Measurements from ENCODE around the gene ZNF562.
"Not testable (repeated sequence)": the region's sequence is repeated elsewhere in the genome, so short reads cannot be mapped to it uniquely, and the experiment has no call there.

The ZNF562 gene

DNA sequence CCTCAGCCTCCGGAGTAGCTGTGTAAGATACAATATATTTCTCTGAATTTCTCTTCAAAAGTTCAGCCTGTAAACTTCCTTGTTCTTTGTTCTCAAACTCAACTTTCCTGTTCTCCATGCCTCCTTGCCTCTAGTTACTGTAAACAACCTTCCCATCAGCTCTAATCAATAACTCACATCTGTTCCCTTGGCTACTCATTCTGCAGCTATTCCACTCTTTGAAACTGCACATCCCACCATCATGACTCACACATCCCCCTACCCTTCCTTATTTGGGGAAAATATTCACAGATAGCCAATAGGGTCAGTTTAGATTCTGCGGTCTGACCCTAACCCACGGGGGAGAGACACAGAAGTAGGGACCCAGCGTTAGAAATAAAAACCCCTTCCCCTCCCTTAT, 2.0 kb downstream of the ZNF562 start:
- H3K4me3 ChIP-seq (ENCODE audit: low read depth, low read length), result no peak overlapping the region
- POLR2A ChIA-PET, result no interaction called here
- no peak for DNase-seq (ENCODE audit: low read depth, low spot score)
- TF ChIP-seq, protein P1, sequence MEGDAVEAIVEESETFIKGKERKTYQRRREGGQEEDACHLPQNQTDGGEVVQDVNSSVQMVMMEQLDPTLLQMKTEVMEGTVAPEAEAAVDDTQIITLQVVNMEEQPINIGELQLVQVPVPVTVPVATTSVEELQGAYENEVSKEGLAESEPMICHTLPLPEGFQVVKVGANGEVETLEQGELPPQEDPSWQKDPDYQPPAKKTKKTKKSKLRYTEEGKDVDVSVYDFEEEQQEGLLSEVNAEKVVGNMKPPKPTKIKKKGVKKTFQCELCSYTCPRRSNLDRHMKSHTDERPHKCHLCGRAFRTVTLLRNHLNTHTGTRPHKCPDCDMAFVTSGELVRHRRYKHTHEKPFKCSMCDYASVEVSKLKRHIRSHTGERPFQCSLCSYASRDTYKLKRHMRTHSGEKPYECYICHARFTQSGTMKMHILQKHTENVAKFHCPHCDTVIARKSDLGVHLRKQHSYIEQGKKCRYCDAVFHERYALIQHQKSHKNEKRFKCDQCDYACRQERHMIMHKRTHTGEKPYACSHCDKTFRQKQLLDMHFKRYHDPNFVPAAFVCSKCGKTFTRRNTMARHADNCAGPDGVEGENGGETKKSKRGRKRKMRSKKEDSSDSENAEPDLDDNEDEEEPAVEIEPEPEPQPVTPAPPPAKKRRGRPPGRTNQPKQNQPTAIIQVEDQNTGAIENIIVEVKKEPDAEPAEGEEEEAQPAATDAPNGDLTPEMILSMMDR (IDR thresholded peaks at IDR 0.05; ENCODE audit: insufficient read depth, low read length, missing control alignments), result no peak
- CTCF ChIA-PET, result no interaction called here

DNA sequence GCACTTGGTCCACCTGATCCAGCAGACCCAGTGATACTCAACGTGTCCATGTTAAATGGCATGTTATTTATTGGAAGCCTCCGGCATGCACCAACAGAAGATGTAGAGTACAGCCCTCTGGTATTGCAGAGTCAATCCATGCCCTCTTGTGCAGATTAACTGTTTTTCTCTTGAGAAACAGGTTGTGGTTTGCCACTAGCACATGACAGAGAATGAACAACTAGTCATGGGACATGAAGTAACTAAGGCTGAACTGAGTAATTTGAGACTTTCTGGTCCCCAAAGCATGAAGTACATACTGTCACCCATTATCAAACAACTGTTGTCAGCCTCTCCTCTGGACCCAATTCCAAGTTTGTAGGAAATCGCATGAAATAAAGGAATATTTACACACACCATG, 3.2 kb downstream of the ZNF562 start:
- H3K4me3 ChIP-seq (ENCODE audit: low read depth, low read length), result no peak overlapping the region
- CTCF ChIA-PET, result no interaction called here
- TF ChIP-seq, protein P1 (IDR thresholded peaks at IDR 0.05; ENCODE audit: insufficient read depth, low read length, missing control alignments), result no peak
- DNase-seq (ENCODE audit: low read depth, low spot score), result no peak
- POLR2A ChIA-PET, result no interaction called here

DNA sequence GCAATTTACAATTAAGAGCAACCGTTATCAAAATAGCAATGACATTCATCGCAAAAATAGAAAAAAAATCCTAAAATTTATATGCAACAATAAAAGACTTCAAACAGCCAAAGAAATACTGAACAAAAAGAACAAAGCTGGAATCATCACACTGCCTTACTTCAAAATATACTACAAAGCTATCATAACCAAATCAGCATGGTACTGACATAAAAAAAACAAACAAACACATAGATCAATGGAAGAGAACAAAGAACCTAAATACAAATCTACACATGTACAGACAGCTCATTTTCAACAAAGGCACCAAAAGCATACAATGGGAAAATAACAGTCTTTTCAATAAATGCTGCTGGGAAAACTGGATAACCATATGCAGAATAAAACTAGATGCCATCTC, 6.4 kb downstream of the ZNF562 start:
- ChIA-PET CTCF (interaction anchor here (0.9 kb wide), 1 partner anchor 34 kb away, joined by 4 read pairs; no protein-coding TSS in a partner anchor), POLR2A (no interaction called here)
- TF ChIP-seq, protein P1 (IDR thresholded peaks at IDR 0.05; ENCODE audit: insufficient read depth, low read length, missing control alignments), result no peak

DNA sequence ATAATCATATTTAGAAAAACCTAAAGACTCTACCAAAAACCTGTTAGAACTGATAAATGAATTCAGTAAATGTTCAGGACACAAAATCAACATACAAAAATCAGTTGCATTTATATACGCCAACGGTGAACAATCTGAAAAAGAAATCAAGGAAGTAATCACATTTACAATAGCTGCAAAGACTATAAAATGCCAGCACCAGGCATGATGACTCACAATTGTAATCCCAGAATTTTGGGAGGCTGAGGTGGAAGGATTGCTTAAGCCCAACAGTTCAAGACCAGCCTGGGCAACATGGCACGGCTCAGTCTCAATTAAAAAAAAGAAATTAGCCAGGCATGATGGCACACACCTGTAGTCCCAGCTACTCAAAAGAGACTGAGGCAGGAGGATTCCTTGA, 7.0 kb downstream of the ZNF562 start:
- ChIA-PET POLR2A (interaction anchor here (0.7 kb wide), 1 partner anchor 1315 kb away, joined by 3 read pairs; no protein-coding TSS in a partner anchor), CTCF (no interaction called here)
- no peak overlapping the region for H3K4me3 ChIP-seq (ENCODE audit: low read depth, low read length)
- TF ChIP-seq, protein P1 (IDR thresholded peaks at IDR 0.05; ENCODE audit: insufficient read depth, low read length, missing control alignments), result no peak
- DNase-seq (ENCODE audit: low read depth, low spot score), result no peak

More for the DNA sequence above, 6.4 kb downstream of the ZNF562 start:
- DNase-seq (ENCODE audit: low read depth, low spot score), result no peak
- H3K4me3 ChIP-seq (ENCODE audit: low read depth, low read length), result no peak overlapping the region

DNA sequence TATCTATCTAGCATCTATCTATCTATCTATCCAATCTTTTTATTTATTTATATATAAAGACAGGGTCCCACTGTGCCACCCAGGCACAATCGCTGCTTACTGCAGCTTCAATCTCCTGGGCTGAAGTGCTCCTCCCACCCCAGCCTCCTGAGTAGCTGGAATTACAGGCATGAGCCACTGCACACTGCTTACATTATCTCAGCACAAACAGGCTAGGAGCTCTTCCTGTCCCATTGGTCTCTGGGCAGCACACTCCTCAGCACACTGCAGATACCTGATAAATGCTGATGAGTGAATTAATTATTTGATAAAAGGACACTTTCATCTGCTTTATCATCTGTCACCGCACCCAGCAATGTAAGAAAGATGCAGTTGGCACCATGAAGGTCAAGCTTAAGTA, 16.1 kb downstream of the ZNF562 start:
- POLR2A ChIA-PET, result no interaction called here
- TF ChIP-seq, protein P1 (IDR thresholded peaks at IDR 0.05; ENCODE audit: insufficient read depth, low read length, missing control alignments), result no peak
- DNase-seq (ENCODE audit: low read depth, low spot score), result no peak
- no peak overlapping the region for H3K4me3 ChIP-seq (ENCODE audit: low read depth, low read length)
- CTCF ChIA-PET, result interaction anchor here (1.3 kb wide), 1 partner anchor 33 kb away, joined by 4 read pairs; no protein-coding TSS in a partner anchor

DNA sequence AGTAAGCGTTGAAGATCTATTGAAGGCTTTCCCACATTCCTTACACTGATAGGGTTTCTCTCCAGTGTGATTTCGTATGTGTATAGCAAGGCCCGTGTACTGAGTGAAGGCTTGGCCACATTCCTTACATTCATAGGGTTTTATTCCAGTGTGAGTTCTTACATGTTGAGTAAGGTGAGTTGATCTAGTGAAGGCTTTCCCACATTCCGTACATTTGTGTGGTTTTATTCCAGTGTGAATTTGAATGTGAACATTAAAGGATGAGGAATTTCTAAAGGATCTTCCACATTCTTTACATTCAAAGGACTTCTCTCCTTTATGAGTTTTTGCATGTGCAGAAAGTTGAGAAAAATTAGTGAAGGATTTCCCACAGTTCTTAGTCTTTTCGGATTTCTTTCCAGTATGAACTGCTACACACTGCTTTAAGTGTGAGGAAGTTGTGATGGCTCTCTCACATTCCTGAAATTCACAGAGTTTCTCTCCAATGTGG, 21.8 kb downstream of the ZNF562 start:
- POLR2A ChIA-PET; H3K4me3 ChIP-seq (ENCODE audit: low read depth, low read length); CTCF ChIA-PET: not testable (repeated sequence)

DNA sequence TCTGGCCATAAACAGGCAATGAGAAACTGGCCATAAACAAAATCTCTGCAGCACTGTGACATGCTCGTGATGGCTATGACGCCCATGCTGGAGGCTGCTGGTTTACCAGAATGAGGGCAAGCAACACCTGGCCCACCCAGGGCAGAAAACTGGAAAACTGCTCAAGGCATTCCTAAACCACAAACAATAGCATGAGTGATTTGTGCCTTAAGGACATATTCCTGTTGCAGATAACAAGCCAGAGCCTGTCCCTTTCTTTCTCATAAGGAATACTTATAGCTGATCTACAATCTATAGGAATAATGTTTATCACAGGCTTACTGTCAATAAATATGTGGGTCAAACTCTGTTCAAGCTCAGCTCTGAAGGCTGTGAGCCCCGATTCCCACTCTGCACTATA, 23.4 kb downstream of the ZNF562 start:
- CTCF ChIA-PET, result interaction anchor here (1.1 kb wide), 1 partner anchor 26 kb away, joined by 5 read pairs; no protein-coding TSS in a partner anchor
- POLR2A ChIA-PET; H3K4me3 ChIP-seq (ENCODE audit: low read depth, low read length); DNase-seq (ENCODE audit: low read depth, low spot score): not testable (repeated sequence)

More for the DNA sequence above, 21.8 kb downstream of the ZNF562 start:
- DNase-seq (ENCODE audit: low read depth, low spot score), result not testable (repeated sequence)
